Subcutaneous adipose tissue (tissue), 4 donors: ENCODE measurements around the gene TASOR2. TPM values are rescaled to one million over a fixed set of nuclear protein-coding genes. Genes with fewer than 3 reads are reported as not detected.

ENCODE experiments used
- total RNA-seq, 4 donors: library from RNA; depleted of rRNA; stranded (reverse); fragments of >200 nt; gene quantifications; one replicate each; pipeline ENCODE4 v1.1.0, GENCODE V29; 2016
- TF ChIP-seq, protein P1 (sequence below): fragments of 450-650 bp; IDR thresholded peaks from one replicate; pipeline ENCODE4 v1.5.1; 2016; ENCODE audit warnings: low read depth, mild to moderate bottlenecking, control low read depth, antibody characterized with exemption, moderate library complexity

TASOR2 gene
- total RNA-seq, 4 donors from 2014 or later, result 39.4 to 101 (median 58.8) TPM

- TF ChIP-seq, protein P1, sequence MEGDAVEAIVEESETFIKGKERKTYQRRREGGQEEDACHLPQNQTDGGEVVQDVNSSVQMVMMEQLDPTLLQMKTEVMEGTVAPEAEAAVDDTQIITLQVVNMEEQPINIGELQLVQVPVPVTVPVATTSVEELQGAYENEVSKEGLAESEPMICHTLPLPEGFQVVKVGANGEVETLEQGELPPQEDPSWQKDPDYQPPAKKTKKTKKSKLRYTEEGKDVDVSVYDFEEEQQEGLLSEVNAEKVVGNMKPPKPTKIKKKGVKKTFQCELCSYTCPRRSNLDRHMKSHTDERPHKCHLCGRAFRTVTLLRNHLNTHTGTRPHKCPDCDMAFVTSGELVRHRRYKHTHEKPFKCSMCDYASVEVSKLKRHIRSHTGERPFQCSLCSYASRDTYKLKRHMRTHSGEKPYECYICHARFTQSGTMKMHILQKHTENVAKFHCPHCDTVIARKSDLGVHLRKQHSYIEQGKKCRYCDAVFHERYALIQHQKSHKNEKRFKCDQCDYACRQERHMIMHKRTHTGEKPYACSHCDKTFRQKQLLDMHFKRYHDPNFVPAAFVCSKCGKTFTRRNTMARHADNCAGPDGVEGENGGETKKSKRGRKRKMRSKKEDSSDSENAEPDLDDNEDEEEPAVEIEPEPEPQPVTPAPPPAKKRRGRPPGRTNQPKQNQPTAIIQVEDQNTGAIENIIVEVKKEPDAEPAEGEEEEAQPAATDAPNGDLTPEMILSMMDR, result no peak
Observed at GRCh38 chr10:5691786-5692185, 7.1 kb downstream of the TASOR2 start.

GRCh38 chr10:5692461-5693358, 8.1 kb downstream of the TASOR2 start:
- TF ChIP-seq, protein P1, result no peak

- TF ChIP-seq, protein P1, result no peak
Observed at GRCh38 chr10:5694573-5694972, 9.9 kb downstream of the TASOR2 start.

GRCh38 chr10:5697342-5697741, 12.7 kb downstream of the TASOR2 start:
- TF ChIP-seq, protein P1, result no peak

DNA sequence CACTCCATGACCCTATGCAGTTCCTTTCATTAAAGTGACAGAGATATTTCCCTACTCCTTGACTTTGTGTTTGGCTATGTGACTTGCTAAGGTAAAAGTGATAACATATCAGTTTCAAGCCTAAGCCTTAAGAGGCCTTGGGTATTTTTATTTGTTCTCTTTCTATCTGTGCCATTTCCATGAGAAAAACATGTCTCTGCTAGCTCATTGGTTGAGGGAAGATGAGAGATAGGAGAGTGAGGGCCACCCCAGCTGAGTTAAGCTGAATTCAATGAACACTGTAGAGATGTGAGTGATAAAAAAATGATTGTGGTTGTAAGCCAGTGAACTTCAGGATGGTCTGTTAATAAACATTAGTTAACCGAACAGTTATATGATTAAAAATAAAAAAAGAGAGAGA, 13.4 kb downstream of the TASOR2 start:
- TF ChIP-seq, protein P1, result no peak

- TF ChIP-seq, protein P1, result no peak
Observed at GRCh38 chr10:5708356-5708755, 23.7 kb downstream of the TASOR2 start.

- TF ChIP-seq, protein P1, result no peak
Observed at GRCh38 chr10:5709865-5710264, 25.2 kb downstream of the TASOR2 start.
